Activated T-helper 1 cell treated with Interleukin-2 at 50 U/mL for 16 hours (primary cell): ENCODE measurements around the gene PMPCA.

Experiments
- DNase-seq: peaks from one replicate; pipeline ENCODE4 v3.0.0-alpha.2; 2020; ENCODE audit warnings: low read depth

The PMPCA gene

DNA sequence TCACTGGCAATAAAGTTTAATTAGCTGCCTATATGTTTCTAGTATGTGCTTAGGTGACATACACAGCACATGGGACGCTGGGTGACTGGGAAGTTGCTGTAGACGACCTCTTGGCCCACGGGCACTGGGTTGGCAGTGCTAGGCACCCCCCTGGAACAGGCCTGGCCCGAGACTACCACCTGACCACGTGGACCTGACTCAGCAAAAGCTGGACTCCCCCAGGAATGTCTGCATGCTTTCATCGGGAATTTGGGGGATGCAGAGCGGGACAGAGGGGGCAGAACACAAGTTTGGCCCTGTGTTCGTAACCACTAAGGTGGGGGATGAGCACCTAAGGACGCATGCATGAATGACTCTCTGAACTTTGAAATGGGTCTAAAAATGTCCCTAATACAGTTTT, 45.8 kb downstream of the PMPCA start:
- DNase-seq = no peak

DNA sequence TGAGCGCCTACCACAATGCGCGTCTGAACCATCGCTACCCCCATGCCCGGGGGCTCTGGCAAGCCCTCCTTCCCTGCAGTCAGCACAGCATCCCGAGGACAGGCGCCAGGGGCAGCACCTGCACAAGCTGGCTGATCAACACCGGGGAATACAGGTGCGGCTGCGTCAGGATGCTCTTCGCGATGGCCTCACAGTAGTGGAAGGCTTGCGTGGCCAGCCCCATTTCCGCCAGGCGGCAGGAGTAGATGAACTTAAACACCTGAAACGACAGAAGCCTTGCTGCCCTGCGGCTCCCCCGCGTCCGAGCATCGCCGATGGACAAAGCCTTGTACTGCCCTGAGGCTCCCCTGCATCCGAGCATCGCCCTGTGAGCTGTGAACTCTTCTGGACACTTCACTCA, 46.9 kb downstream of the PMPCA start:
- no peak for DNase-seq

DNA sequence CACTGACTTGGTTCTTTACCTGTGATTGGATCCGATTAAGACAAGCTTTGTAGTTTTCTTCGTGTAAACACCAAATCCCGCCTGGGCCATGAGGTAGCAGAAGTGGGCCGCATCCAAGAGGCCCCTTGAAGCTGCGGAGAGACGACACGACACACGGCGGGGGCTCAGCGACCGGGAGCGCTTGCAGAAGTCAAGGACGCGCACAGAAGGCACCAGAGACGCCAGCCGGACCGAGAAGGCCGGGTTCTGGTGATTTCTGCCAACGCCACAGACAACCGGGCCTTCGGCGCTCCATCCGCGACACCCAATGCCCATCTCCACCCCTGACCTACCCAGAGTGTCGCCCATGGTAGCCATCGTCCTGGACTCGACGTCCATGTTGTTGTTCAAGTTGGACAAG, 49.0 kb downstream of the PMPCA start:
- DNase-seq = no peak

DNA sequence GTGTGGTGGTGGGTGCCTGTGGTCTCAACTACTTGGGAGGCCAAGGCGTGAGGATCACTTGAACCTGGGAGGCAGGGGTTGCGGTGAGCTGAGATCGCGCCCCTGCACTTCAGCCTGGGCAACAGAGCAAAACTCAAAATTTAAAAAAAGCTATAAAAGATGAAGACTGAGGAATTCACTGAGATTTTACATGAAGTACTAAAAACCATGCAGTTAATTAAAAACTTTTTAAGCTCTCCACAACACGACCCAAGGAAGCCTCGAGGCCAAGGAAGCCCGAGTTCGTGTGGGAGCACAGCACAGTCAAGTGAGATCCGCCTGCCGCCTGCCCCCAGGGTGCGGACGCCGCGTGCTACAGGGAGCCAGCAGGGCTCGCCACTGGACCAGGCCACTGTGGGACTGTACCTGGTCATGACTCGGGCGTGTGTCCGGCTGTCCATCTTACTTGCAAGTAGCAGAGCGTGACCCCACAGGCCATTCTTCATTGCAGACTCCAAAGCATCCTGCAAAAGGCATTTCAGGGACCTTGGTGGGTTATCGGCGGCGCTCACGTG, 50.4 kb downstream of the PMPCA start:
- DNase-seq = no peak

DNA sequence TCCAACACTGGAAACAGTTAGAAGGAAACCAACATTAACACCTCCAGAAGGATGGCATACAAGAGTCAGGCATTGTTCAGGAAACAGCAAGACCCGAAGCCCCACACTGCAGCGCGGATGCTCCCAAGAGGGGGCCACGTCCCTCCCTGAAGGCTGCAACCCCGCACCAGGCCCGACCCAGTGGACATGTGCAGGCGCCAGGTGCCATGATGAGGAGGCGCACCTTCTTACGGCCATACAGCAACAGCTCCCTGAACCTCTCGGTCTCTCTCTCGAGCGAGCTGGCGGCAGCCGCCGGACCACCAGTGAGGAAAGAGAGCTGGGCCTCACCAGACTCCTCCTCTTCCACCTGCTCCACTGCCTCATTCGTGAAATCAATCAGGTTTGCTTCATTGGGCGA, 52.2 kb downstream of the PMPCA start:
- DNase-seq = no peak

DNA sequence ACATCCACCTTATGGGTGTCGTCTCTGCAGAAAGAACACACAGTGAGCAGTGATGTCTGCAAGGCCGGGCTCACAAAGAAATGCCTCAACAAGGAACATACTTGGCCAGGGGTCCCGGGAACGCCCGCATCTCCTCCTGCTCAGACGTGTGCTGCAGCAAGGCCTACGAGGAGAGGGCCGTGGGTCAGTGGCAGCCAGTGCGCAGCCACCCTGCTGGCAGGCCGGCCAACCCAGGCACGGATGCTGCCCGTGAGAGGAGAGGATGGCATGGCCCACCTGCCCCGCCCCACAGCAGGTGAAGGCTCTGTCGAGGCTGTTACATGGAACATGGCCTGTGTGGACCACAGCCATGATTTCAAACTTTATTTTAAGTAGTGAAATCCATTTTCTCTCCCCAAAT, 53.1 kb downstream of the PMPCA start:
- no peak for DNase-seq

DNA sequence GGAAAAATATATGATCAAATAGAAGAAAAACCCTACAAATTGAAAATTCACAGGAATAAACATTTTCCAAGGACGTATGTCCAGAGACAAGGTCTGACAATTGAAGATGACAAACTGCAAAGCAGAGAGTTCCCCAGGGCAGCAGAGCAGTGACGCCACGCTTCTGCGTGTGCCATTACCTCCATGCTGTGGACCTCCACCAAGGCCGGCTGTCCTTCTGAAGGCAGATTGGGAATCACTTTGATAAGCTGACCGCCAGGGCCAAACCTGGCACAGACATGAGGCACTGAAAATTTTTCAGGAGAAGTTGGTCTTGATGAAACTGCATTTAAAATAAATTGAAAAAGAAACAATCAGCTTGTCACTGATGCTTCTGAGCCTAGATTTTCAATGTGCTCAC, 53.8 kb downstream of the PMPCA start:
- no peak for DNase-seq

DNA sequence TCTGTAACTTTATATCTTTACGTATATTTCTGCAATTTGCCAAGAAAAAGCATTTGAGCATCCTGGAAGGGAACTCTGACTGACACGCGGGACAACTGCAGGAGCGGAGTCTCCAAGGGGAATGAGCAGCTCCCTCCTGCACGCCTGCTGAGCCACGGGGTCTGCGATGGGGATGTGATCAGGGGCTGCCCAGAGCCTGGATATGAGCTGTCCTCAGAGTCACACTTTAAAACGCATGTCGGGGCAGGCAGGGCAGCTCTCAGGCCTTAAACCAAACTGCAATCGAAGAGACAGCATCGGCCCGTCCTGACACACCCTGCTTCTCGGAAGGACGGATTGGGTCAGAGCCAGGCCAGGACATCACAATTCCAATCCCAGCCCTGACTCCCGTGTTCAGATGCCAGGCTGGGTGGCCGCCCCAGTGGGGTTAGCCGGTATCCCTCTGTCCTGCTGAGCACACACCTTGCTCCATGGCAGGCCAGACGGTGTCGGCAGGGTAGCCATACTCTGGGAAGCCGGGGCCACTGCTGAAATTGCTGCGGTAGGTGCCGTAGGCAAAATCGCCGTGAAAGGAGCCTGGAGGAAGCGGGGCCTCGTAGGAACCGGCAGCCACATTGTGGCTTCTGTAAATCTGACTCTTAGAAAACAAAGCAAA, 55.2 kb downstream of the PMPCA start:
- DNase-seq = no peak

DNA sequence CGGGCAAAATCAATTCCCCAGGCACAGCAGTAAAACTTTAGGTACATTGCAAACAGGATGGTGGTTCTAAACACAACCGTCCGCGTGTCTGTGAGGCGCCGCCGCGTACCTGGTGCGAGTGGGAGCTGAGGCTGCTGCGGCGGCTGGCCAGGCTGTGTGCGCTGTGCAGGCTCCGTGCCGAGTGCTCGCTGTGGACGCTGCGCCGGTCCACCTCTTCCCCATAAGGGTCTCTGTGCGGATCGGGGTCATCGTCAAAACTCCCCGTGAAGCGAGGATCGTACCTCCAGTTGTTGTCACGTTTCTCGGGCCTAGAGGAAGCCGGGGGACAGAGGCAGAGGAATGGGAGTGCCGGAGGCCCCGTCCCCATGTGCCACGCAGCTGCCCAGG, 55.7 kb downstream of the PMPCA start:
- DNase-seq = no peak

DNA sequence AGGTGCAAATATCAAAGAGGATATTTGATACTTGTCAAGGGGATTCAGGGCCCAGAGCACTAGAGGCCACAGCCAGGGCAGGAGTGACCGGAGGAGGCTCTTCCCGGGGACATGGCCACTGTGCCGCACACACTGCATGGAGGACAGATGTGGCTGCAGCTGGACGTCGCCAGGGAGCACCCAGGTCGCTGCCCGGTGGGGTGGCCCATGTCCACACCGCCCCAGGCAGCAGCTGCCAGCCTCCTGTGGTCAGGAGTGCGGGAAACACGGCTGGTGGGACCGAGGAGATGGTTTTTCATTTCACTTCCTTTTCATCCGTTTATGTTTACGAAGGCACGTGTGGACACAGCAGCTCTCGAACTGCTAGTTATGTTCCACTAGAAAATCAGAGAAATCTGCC, 57.3 kb downstream of the PMPCA start:
- no peak for DNase-seq

DNA sequence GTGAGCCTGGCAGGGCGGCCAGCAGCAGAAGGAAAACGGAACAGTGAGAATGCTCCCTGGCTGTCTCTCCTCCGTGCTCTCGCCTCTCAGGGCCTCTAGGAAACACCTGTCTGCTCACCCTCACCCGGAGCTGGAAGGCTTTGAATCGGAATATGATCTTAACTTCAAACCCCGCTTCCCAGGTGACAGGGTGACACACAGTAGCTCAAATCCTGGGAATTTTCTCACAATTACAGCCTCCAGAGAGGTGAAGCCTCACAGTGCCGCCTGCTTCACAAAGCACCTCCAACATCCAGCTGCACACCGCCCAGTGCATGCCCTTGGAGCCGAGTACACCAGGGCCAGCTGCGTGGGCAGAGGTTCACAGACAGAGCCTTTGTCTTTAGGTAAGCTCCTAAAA, 59.9 kb downstream of the PMPCA start:
- DNase-seq = no peak

DNA sequence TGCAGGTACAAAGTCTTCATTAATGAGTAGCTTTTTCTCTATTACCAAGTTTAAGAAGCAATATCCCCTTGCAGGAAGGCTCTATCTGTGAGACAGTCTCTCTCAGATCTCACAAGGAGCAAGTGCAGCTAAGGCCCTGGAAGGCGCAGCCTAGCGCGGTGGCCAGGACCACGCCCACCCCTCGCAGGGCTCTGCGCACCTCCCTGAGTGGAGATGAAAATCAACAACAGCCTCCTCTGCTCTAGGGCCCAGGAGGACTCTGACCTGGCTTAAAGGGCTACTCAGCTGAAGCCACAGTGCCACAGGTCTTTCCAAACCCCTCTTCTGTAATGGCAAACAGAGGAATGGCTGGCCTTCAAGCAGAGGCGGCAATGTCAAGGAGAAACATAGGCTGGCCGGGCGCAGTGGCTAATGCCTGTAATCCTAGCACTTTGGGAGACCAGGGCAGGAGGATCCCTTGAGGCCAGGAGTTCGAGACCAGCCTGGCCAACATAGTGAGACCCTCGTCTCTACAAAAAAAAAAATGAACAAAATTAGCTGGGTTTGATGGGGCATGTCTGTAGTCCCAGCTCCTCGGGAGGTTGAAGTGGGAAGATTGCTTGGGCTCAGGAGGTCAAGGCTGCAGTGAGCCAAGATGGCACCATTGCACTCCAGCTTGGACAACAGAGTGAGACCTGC, 60.5 kb downstream of the PMPCA start:
- no peak for DNase-seq

DNA sequence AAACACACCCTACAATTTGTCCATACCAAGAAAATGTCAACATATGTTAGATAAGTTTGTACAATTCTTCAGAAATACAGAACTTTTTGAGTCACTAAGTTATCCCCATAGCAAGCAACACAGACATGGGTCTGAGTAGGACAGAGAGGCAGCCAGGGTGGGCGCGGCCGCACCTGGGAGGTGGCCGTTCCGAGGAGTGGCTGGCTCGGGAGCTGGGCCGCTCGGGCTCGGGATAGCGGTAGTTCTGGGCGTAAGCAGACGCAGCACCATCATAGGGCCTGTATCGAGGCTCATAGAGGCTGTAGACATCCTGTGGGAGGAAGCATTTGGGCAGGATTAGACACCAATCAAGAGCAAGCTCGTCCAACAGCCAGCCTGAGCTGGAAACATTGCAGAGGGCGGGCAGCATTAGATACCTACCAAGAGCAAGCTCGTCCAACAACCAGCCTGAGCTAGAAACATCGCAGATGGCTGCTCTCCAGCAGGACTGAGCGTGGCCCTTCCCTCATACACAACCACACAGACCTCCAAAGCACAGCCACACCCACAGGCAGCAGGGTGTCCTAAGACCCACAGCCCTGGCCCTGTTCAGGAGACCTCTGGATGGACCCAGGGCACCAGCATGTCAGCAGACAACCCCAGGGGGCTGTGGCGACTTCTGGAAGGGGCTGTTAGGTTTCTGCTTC, 61.5 kb downstream of the PMPCA start:
- no peak for DNase-seq

DNA sequence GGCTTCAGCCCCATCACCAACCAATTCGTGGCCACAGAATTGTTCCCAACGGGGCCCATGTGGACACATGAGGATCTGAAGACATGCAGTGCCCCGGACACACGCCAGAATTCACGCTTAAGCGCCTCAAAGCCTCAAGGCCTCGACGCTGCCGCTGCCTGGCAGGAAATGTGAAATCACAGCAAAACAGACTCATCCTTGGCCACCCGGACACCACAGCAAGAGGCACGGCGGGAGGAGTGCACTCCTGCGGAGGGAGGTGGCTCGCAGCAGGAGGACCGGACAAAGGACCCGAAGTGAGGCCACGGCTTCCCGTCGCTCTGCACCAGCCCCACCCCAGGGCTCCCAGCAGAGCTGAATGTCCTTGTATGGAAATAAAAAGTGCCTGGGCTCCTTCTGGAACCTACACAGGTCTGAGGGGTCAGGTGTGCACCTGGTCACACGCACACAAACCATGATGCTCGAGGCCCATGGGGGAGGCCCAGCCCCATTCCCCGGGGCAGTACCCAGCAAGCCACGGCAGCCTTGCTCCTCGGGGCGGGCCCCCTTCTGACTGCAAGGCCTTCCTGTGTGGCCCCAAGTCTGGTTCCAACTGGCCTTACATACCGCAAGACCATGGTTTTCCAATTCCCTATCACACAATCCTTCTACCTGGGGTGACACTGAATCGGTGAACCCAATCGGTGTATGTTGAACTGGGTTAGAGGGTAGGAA, 62.3 kb downstream of the PMPCA start:
- DNase-seq = no peak

DNA sequence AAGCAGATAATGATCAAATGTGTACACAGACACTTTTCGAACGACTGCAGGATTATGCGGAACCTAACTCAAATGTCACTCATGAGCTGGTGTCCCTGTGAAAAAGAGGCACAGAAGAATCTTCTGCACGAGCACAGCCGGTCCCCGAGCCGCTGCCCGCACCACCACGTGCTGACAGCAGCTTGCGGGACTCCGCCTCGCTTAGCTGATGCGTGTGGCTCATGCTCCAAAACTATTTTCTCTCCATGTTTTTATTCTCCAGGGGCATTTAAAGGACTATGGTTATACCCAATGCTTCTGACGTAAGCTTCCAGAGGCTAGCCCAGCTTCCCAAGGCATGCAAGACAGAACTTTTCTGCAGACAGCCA, 62.9 kb downstream of the PMPCA start:
- DNase-seq = no peak
